Measurements from ENCODE around the gene SGPP2. TPM values are rescaled to one million over a fixed set of nuclear protein-coding genes. Genes with fewer than 3 reads are reported as not detected.

Gene SGPP2
- total and polyA plus RNA-seq, 2 of the 4 experiments (the other 2 are of a cell fraction), result not detected

- H3K14ac ChIP-seq (replicated peaks; ENCODE audit: low read depth, low read length), result no peak overlapping the region
- TF ChIP-seq MXI1 (IDR thresholded peaks at IDR 0.05; ENCODE audit: borderline replicate concordance, low read depth, low read length) (no peak), SMC3 (IDR thresholded peaks at IDR 0.05; ENCODE audit: low read depth, low read length) (no peak), CEBPB (IDR thresholded peaks at IDR 0.05; ENCODE audit: low read depth, low read length) (no peak), RAD21 (IDR thresholded peaks at IDR 0.05; ENCODE audit: low read length) (no peak), FOS (IDR thresholded peaks at IDR 0.05; ENCODE audit: low read depth, low read length) (no peak), MAFK (IDR thresholded peaks at IDR 0.05; ENCODE audit: low read depth, low read length) (no peak), RFX5 (IDR thresholded peaks at IDR 0.05; ENCODE audit: low read depth, low read length) (no peak), POLR2A (IDR thresholded peaks at IDR 0.05; ENCODE audit: low read depth, low read length) (no peak), CTCF (conservative IDR thresholded peaks at IDR 0.05; ENCODE audit: low read depth, low read length) (no peak), BHLHE40 (IDR thresholded peaks at IDR 0.05; ENCODE audit: low read depth, low read length) (no peak), ELK1 (IDR thresholded peaks at IDR 0.05; ENCODE audit: borderline replicate concordance, low read depth, low read length) (no peak), MAZ (IDR thresholded peaks at IDR 0.05; ENCODE audit: borderline replicate concordance, low read depth, low read length) (no peak), NFE2L2 (IDR thresholded peaks at IDR 0.05; ENCODE audit: low read depth, low read length) (no peak), CHD1 (IDR thresholded peaks at IDR 0.05; ENCODE audit: low read depth, low read length) (no peak)
- DNase-seq, result no peak
- no peak overlapping the region for H3K4ac ChIP-seq (ENCODE audit: low read depth, low read length)
- no peaks in the 10 kb centered on the region for H3K9me3 ChIP-seq (ENCODE audit: control insufficient read depth, insufficient read depth, low read length)
- H2BK5ac ChIP-seq (ENCODE audit: low read depth, low read length, poor library complexity, severe bottlenecking), result no peak overlapping the region
- no peak overlapping the region for H3K23ac ChIP-seq (ENCODE audit: low read depth, low read length)
- no peaks in the 10 kb centered on the region for H3K4me1 ChIP-seq (ENCODE audit: control insufficient read depth, insufficient read depth, low read length)
- no peak overlapping the region for H2BK15ac ChIP-seq (ENCODE audit: low read depth, low read length)
- WGBS, 2 experiments (ENCODE audit: extremely low coverage in 2 of 2, insufficient read length in 1 of 2), result no CpG with 5 or more reads among the region's 3 CpGs
- H3K79me1 ChIP-seq (ENCODE audit: low read depth in 1 of 2, low read length in 2 of 2), result peaks cover 0 to 12% of the 10 kb centered on the region in 2 experiments; a peak in 1 of 4 replicates
- H4K91ac ChIP-seq (ENCODE audit: insufficient read depth, low read depth, low read length), result no peak overlapping the region
- H2AFZ ChIP-seq (replicated peaks; ENCODE audit: low read length, poor library complexity), result no peak overlapping the region
- H3K9ac ChIP-seq (ENCODE audit: low read depth, low read length), result no peak overlapping the region
- BruUV-seq (replicated peaks), result no TSS peak
- no peak overlapping the region for H3K18ac ChIP-seq (ENCODE audit: low read depth, low read length)
- peaks cover 1% of the 10 kb centered on the region; the same call in 1 of the 2 replicates for H3K36me3 ChIP-seq (ENCODE audit: control insufficient read depth, insufficient read depth, low read length)
- H2BK20ac ChIP-seq (ENCODE audit: low read depth, low read length), result no peak overlapping the region
- no peak for ATAC-seq (ENCODE audit: low read depth)
- no peaks in the 10 kb centered on the region for H4K20me1 ChIP-seq (ENCODE audit: insufficient read depth, low read length)
- H3K4me2 ChIP-seq (ENCODE audit: low read depth, low read length), result no peak overlapping the region
- H2AK9ac ChIP-seq (replicated peaks; ENCODE audit: low read depth, low read length, poor library complexity), result no peak overlapping the region
- H4K5ac ChIP-seq (ENCODE audit: low read depth, low read length), result no peak overlapping the region
- no peaks in the 10 kb centered on the region for H3K27me3 ChIP-seq (ENCODE audit: control insufficient read depth, insufficient read depth, low read length)
- no peak overlapping the region for H2BK120ac ChIP-seq (ENCODE audit: low read depth, low read length)
- intact Hi-C loops (cut with micrococcal nuclease), result no loop called here
- no peak overlapping the region for H3K27ac ChIP-seq (ENCODE audit: insufficient read depth, low read length)
- CTCF ChIA-PET, result interaction anchor here (0.6 kb wide), 1 partner anchor 325 kb away, joined by 7 read pairs; no protein-coding TSS in a partner anchor
- dilution Hi-C loops (cut with HindIII; ENCODE audit: low sequenced_read_pairs, unreplicated experiment), result no loop called here
- H3K56ac ChIP-seq (ENCODE audit: extremely low read depth, insufficient read depth, low read length), result no peak overlapping the region
- POLR2A ChIA-PET (ENCODE audit: unreplicated experiment), result no interaction called here
- H3K4me3 ChIP-seq (ENCODE audit: insufficient read depth, low read depth, low read length), result no peak overlapping the region
- no peaks in the 10 kb centered on the region for H3K9me1 ChIP-seq (ENCODE audit: insufficient read depth, low read length)
- H4K8ac ChIP-seq (ENCODE audit: low read depth in 2 of 2, low read length in 2 of 2), result no peak overlapping the region
- no peak overlapping the region for H2AK5ac ChIP-seq (ENCODE audit: low read depth, low read length)
- in situ Hi-C loops (cut with MboI; ENCODE audit: low sequenced_read_pairs), result no loop called here
Observed at GRCh38 chr2:222606306-222606705, 182.0 kb downstream of the SGPP2 start.

Measured in IMR-90 (cell line).